Ovary (tissue), 3 donors: ENCODE data around the gene KCNAB1.

Experiments used
- CTCF ChIP-seq, 3 donors: fragments of 450-650 bp in 2 of 3; fragments of 200-600 bp in 1 of 3; IDR thresholded peaks; one replicate each; pipeline versions ENCODE4 v1.5.1 to v1.8.0; 2016 to 2022; ENCODE audit warnings: antibody characterized with exemption in 3 of 3, mild to moderate bottlenecking in 1 of 3
- POLR2A ChIP-seq: fragments of 450-650 bp; IDR thresholded peaks from one replicate; pipeline ENCODE4 v1.6.1; 2017; ENCODE audit warnings: antibody characterized with exemption, mild to moderate bottlenecking, moderate library complexity
- donor health status: DM: no; HTN: no; CAD: no.

DNA sequence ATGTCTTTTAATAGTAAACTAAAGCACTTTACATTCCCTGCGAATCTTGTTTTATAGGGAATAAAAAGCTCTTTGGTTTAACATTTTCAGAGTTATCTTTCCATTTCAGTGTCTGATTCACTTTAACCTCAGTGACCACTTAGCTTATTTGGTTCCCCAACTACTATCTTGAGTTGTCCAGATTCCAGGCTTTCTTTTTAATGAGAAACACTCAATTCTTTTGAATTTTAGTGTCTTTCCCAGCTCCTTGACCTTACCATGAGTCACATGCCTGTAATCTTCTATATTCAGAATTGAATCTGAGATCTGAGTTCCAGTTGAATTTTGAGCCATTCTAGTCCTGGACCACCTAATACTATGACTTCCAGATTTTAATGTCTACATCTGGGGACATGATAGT lies 144.4 kb downstream of the KCNAB1 start:
- no peak for TF ChIP-seq CTCF (IDR thresholded peaks at IDR 0.05)
- TF ChIP-seq POLR2A = no peak
